Stimulated activated CD4-positive, alpha-beta T cell treated with anti-CD3 and anti-CD28 coated beads, Interleukin-1b, Interleukin-23, amount 100 ng/mL, for 24 hours (primary cell): ENCODE data around the gene OGG1.
"Not testable (repeated sequence)": the region's sequence is repeated elsewhere in the genome, so short reads cannot be mapped to it uniquely, and the experiment has no call there.

ENCODE experiments used
- DNase-seq, 4 experiments: peaks; one replicate each; pipeline ENCODE4 v3.0.0-alpha.2; 2020; ENCODE audit warnings: low read depth in 4 of 4, low spot score in 1 of 4

The OGG1 gene

DNA sequence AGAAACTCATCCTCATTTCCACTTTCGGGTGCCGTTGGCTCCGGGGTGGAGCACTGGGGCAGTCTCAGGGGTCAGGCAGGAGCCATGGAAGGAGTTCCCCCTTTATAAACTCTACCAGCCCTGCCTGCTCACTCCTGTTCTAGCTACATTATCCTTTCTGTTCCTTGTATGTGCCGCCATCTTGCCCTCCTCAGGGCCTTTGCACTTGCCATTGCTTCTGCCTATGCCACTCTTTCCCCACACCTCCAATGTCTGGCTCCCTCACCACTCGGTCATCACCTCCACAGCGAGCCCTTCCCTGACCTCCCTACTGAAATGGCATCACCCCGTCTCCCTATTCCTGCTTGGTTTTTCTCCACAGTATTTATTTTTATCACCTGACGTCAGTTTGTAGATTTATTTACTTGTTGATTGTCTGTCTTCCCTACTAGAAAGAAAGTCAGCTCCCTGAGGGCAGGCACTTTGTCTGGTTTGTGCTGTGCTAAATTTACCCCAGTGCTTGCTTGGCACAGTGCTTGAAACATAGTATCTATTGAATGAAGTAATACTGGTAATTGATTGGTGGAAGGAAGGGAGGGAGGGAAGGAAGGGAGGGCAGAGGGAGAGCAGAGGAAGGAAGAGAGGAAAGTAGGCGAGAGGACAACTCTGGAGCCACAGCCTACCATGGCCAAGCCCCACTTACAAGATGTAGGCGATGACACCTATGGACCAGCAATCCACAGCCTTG is 11.2 kb downstream of the OGG1 start:
- no peak for DNase-seq

DNA sequence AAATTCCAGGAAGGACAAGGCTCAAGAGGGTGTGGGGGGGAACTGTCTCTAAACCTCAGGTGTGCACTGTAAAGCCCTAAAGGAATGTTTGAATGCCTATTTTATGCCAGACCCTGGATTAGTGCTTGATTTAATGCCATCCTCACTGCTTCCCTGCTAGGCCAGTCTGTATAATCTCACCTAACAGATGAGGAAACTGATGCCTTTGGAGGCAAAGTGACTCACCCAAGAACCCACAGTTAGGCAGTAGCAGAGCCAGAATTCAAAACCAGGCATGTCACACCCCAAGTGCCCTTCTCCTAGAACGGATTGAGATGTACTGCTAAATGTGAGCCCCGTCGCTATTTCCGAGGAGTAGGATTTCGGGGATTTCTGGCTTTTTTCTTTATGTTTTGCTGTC is 12.2 kb downstream of the OGG1 start:
- no peak for DNase-seq

DNA sequence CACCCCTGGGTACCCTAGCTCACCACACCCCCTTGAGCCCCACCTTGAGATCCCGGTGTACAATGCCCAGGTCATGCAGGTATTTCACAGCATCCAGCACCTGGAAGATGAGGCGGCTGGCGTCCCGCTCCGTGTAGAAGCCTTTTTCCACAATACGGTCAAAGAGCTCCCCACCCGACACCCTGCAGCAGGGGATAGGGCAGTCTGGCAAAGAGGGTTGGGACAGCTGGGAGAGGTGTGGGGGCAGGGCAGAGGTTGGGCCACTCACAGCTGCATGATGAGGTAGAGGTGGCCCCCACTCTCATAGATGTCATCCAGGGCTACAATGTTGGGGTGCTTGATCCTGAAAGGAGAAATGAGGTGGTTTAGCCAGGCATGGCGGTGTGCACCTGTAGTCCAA is 13.1 kb downstream of the OGG1 start:
- DNase-seq, result no peak

DNA sequence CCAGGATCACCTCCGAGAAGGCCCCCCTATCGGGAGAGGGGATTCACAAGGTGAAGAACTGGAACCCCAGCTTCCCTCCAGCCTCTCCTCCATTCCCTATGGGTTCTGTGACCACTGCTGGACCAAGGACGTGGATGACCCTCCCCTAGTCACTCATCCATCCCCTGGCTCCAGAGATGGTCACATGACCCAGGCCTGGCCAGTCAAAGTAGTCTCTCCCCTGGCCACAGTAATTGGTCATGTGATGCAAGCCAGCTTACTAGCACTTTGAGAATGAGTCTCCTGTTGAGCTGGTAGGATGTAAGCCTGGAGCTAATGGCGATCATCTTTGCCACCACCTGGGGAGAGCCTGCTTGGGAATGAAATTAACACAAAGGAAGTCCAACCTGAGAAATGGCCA is 16.1 kb downstream of the OGG1 start:
- DNase-seq, result no peak

DNA sequence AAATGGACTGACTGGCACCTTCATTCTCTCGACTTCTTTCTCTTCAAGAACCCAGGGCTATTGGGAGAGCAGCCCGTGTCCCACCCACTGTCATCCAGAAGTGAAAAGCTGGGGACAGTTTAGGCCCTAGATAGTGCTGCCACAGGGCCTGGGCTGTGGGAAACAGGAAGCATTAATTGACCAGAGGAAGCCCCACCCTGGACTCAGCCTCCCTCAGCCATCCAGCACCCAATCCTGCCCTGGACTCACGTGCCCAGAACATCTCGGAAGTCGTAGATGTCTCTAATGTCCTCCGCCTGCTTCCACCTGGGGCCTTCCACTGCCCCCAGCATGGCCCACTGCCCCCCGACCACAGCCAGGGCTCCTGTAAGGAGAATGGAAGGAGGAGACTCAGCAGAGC is 17.7 kb downstream of the OGG1 start:
- no peak for DNase-seq

DNA sequence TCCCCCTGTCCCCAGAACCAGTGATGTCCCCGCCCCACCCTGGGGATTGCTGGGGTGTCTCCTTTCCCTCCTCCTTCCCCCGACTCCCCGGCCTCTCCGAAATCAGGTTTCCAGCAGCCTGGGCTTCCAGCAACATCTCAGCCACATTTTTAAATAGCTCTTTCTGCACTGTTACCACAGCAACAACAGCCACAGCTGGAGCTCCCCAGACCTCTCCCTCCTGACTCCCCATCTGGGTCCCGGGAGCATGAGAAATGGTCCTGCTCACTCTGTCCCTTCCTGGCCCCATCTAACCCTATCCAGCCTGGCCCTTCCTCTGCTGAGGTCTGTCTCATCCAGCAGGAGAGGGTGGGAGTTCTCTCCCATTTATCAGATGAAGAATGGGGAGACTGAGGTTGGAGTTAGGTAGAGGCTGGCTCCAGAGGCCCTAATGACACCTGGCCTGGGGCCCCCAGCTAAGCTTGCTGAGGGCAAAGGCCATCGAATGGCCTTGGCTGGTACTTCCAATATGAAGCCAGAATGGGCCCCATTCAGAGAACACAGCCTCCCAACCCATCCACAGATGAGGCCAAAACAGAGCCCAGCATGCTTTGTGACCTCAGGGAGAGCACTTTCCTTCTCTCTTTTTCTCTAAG is 18.5 kb downstream of the OGG1 start:
- DNase-seq, result no peak

DNA sequence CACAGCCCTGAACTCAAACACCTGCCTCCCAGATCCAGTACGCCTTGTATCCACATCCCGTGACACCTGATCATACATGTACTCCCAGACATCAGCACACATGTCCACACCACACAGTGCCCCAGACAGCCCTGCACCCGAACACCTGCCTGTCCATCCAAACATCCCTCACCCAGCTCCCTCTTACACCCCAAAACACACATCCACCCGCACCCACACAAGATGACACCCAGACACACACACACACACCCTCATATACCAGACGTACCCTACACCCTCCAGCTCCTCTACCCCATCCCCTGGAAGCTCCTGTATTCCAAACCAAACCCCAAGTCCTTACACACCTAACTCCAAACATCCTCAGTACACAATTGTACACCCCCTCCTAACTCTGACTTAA is 19.3 kb downstream of the OGG1 start:
- no peak for DNase-seq

DNA sequence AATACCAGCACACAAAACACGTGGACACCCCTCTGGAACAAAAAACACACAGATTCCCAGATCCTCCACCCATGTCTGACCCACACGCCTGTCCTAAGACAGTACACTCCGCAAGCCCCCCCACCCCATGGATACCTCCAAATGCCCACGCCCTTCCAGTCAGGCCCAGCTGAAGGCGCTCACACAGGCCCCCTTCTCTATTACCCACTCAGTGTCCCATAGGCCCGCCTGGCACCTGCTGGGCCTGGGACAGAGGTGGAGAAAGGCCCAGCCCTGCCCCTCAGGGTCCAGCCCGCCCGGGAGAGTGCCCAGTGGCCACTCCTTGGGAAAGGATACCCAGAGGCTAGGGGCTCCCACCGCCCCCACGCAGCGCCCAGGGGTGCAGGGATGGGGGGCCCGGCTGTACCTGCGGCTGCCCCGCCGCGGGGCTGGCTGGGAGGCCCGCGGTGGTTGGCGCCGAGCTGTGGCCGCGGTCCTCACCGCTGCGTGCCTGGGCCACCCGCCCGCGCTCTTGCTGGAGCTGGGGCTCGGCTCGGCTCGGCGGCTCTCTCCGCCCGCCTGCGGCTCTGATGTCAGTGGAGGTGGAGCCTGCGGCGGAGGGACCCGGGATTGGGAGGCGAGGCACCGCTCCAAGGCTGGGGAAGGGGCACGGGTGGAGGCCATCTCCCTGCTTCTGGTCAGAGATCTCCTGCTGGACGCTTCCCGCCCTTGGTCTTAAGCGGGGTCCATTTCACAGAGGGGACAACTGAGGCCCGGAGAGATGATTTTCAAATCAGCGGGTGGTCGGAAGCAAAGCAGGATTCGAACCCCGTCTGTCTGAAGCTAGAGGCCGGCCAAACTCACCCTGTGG is 19.9 kb downstream of the OGG1 start, which contains the start of gene CAMK1:
Gene CAMK1, minus strand, starts transcription at position 522 of the 850 bp plus-strand sequence. CDS start 2,198 bp downstream, outside the sequence.
- peak in 3 of 4 experiments; percentile 41 to 54 (median 50) for DNase-seq

DNA sequence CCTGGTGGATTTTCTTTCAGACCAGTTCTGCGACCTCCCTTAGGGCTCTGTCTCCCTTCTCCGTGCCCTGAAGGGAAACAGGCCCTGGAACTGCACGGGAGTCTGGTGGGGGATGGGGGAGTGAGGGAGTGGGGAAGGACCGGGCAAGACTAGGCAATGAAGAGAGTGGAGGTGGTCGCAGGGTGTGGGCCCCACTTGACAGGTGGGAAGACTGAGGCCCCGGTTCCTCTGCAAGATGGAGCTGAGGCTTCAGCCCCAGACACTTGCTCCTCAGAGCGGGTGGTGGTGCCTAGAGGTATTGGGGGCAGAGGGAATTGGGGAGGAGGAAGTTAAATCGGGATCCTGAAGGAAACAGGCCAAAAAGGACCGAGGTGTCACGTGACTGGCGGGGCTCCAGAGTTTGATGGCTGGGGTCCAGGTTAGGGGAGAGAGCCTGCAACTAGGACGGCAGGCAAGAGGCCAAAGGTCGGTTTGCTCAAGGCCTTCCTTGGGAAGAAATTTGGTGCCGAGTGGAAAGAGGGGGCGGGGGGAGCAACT is 20.6 kb downstream of the OGG1 start:
- DNase-seq, result no peak

DNA sequence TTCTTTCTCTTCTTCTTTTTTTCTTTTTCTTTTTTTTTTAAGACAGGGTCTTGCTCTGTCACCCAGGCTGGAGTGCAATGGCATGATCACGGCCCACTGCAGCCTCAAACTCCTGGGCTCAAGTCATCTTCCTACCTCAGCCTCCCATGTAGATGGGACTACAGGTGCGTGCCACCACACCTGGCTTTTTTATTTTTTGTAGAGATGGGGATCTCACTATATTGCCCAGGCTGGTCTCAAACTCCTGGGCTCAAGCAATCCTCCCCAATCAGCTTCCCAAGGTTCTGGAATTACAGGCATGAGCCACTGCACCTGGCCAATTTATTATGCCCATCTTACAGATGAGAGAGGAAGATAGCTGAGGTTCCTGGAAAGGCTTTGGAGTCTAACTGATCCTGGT is 21.3 kb downstream of the OGG1 start:
- not testable (repeated sequence) for DNase-seq

DNA sequence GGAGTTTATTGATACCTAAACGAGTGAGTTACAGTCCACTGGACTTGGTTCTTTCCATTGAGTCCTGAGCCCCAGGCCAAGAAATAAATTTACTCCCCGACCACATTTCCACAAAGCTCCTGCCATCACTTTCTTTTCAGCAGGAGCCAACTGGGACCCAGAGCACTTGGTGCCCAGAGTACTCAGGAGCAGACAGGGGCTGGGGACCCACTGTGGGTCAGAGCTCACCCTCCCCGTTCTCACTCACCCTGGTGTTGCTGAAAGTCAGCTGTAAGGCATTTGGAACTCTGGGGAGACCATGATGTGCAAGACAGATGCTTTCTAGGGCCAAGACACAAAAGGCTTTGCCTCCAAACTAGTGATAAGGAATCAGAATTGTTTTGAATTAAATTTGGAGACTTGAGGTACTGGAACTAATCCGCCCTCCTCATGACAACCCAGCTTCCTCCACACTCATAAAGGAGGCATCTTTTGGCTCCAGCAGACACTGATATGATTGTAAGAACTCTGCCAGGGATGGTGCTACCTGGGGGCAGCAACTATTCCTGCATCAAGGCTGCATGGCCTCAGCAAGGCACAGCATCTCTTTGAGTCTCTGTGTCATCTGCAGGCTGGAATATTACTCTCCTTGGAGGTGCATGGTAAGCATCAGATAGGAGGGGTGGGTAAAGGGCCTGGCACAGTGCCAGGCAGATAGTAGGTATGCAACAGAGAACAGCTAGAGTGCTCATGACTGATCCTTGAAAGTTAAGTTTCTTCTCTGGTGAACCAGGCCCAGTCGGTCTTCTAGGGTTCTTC is 27.3 kb downstream of the OGG1 start:
- no peak for DNase-seq

DNA sequence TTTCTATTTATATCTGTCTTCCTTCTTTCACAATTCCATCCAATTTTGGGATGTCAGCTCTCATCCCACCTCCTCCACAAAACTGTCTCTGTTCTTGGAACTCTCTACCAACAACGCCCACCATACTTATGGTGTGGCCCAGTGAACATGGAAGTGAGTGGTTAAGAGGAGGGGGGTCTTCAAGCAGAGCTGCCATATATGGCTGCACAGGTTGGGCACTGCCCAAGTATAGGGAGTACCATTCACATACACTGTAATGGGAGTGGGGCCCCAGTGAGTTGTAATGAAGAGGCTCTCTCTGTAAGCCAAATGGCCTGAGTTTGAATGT is 27.9 kb downstream of the OGG1 start:
- DNase-seq, result no peak

DNA sequence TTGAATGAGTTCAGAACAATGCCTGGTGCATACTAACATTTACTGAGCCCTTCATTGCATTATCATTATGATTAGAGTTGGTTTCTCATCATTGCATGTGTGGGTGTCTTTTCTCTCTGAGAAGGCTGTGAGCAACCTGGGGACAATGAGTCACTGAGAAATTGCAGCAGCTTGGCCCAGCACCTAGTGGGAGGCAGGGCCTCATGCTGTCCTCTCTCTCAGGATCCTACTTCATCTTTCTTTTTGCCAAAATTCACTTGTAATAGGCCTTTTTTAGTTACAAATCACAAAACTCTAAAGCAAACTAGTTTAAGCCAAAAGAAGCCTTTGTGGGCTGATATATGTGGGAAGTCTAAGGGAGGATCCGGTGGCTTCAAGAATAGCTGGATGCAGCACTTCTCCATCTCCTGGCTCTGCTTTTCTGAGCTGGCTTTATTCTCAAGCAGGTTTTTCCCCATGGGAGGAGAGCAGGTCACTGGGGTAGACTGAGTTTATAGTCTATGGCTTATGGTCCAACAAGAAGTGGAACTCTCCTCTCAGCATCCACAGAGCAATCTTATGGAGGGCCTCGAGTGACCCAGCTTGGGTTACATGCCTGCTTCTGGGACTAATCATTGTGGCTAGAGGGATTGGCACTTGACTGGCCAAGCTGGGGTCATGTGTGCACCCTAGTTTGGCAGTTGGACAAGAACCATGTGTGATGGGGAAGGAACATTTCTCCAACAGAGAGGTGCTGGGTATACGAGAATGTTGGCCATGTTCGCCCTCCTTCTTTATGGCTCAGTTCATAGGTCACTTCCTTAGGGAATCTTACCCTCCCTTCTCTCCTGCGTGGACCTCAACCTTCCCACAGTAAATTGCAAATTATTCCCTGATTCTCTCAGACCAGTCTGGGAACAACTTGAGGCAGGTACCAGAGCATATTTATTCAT is 28.7 kb downstream of the OGG1 start:
- DNase-seq, result peak in 2 of 4 experiments; percentile 49 to 64

DNA sequence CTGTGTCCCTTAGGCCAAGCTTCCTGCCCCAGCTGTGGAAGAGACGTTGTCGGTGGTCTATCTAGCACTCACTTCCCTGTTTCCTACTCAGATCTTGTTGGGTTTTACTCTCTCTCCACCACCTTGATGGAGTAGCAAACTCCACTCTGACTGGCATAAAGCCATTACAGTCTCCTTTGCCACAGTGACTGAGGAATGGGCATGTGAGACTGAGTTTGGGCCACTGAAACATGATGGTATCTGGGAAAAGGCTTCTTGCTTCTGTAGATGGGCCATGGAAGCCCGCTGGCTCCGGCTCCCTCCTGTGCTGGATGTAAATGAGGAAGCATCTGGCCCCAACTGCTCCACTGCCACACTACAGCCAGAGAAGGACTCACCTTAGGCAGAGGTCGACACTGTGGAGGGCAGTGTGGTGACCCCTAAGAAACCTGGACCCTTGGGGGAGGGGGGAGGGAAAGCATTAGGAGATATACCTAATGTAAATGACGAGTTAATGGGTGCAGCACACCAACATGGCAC is 29.4 kb downstream of the OGG1 start:
- no peak for DNase-seq

DNA sequence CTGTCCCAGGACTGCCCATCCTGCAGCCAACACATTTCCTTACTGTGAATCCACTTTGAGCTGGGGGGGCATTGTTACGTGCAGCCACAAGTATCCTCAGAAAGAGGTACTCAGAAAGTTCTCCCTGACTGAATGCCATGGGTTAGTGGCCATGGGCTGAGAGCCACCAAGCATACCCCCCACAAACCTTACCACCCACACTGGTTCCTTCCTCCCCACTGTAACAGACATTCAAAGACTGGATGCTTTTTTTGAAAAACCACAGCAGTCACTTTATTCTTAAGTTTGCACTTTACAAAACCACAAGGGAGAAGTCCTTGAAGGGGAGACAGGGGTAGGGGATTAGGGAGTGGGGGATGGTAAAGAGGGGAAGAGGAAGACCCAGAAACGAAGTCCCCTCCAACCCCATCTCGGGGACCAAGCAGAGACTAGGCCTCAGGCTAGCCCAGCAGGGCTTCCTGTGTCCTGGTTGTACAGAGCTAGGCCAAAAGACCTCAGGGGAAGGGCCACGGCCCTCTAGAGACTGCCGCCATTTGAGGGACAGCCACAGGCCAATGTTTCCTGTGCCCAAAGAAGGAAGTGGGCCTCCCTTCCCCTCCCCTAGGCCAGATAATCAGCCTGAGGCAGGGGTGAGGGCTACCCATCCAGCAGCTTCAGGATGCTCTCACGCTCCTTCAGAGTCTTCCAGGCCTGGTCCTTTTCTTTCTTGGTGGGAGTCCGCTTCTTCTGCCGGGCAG is 30.1 kb downstream of the OGG1 start:
- DNase-seq, result no peak

DNA sequence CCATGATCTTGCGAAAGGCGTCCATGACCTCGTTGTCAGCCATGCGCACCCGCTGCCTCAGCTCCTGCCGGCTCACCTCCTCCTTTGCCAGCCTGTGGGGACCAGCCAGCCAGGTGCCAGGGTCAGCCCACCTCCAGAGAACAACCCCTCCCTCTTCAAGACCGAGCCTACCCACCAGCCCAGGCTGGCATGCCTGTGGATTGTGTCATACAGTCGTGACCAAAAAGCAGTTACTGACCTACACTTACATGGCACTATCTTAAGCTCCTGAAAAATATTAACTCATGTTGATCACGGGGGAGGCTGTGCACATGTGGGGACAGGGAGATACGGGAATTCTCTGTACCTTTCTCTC is 30.7 kb downstream of the OGG1 start:
- no peak for DNase-seq

DNA sequence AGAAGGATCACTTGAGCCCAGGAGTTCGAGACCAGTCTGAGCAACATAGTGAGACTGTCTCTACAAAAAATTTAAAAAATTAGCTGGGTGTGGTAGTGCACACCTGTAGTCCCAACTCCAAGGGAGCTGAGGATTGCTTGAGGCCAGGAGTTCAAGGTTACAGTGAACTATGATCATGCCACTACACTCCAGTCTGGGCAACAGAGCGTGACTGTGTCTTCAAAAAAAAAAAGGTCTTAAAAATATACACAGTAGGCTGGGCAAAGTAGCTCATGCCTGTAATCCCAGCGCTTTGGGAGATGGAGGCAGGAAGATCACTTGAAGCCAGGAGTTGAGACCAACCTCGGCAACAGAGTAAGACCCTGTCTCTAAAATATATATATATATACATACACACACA is 31.2 kb downstream of the OGG1 start:
- no peak for DNase-seq

DNA sequence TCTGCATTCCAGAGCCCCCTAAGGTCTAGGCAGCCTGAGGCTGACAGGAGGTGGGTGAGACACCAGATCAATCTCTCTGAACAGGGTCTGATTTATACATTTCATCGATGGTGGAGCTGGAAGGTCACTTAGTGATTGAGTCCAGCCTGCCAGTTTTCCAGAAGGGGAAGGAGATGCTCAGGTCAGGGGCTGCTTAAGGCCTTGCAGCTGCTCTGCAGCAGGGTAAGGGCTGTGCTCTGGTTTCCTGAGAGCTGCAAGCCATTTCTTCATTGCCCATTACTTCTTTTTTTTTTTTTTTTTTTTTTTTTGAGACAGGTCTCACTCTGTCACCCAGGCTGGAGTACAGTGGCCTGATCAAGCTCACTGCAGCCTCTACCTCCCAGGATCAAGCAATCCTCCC is 31.8 kb downstream of the OGG1 start:
- DNase-seq, result no peak

DNA sequence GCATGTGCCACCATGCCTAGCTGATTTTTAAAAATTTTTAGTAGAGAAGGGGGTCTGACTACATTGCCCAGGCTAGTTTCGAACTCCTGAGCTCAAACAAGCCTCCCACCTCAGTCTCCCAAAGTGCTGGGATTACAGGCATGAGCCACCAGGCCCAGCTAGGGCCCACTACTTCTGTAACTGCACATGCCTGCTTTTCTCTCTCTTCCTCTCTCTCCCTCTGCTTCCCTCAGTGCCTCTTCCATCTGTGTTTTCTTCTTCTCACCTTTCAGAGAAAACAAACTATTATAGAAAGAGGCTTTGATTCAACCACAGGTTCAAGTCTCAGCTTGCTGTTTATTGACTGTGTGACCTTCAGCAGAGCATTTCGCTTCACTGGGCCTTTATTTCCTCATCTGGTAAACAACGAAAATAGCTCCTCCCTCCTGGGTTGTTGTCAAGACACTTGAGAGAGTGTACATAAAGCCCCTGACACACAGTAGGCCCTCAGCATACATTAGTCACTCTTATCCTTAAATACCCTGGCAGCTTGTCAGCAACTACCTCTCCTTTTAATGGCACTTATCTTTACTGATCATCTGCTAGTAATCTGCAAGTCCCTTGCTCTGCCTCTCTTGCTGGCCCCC is 32.3 kb downstream of the OGG1 start:
- no peak for DNase-seq
